HS-5 (cell line): ENCODE results near the gene API5.

ENCODE experiments used
- DNase-seq: peaks from one replicate; pipeline ENCODE4 v3.0.0-alpha.2; 2012; ENCODE audit warnings: low read depth

The API5 gene

GRCh38 chr11:43359422-43359818 lies 47.6 kb downstream of the API5 start:
- DNase-seq: no peak

- DNase-seq: no peak
These were observed 48.7 kb downstream of the API5 start for GRCh38 chr11:43360361-43361032.

- DNase-seq: no peak
These were observed 54.9 kb downstream of the API5 start for GRCh38 chr11:43366677-43367076.

GRCh38 chr11:43367382-43368178 lies 55.8 kb downstream of the API5 start:
- DNase-seq: no peak

GRCh38 chr11:43376065-43376464 lies 64.3 kb downstream of the API5 start:
- DNase-seq: no peak

- peak; percentile 74 for DNase-seq
These were observed 64.8 kb downstream of the API5 start for GRCh38 chr11:43376594-43376993.

GRCh38 chr11:43377389-43377788 lies 65.6 kb downstream of the API5 start:
- no peak for DNase-seq

GRCh38 chr11:43378897-43379296 lies 67.1 kb downstream of the API5 start:
- DNase-seq: no peak

- no peak for DNase-seq
These were observed 70.0 kb downstream of the API5 start for GRCh38 chr11:43381802-43382201.

- no peak for DNase-seq
These were observed 70.8 kb downstream of the API5 start for GRCh38 chr11:43382614-43383013.

GRCh38 chr11:43384393-43384792 lies 72.6 kb downstream of the API5 start:
- no peak for DNase-seq

GRCh38 chr11:43392713-43393112 lies 80.9 kb downstream of the API5 start:
- DNase-seq: no peak

- no peak for DNase-seq
These were observed 82.1 kb downstream of the API5 start for GRCh38 chr11:43393765-43394355.
